HepG2 (cell line): ENCODE results near the gene MSANTD1. TPM values are rescaled to one million over a fixed set of nuclear protein-coding genes. Genes with fewer than 3 reads are reported as not detected.

Source experiments
- ATF5 ChIP-seq: sonication (generic); formaldehyde crosslinking; IDR thresholded peaks from 2 replicates; pipeline ENCODE4 v1.4.0; 2020; ENCODE audit warnings: mild to moderate bottlenecking, low read depth, missing genetic modification reagents
- ATF7-NPFF ChIP-seq: sonication (generic); formaldehyde crosslinking; IDR thresholded peaks from 2 replicates; pipeline ENCODE4 v1.8.1; 2023; ENCODE audit warnings: mild to moderate bottlenecking, low read depth, missing genetic modification reagents, moderate library complexity
- HNF1A ChIP-seq, 2 experiments: sonication (generic) in 1 of 2; formaldehyde crosslinking in 1 of 2; IDR thresholded peaks; 2 replicates each; pipeline versions ENCODE4 v1.4.0 to v1.6.1; 2016 to 2020; ENCODE audit warnings: borderline replicate concordance in 1 of 2, low read depth in 1 of 2, mild to moderate bottlenecking in 1 of 2, missing genetic modification reagents in 1 of 2
- IRX3 ChIP-seq: sonication (generic); formaldehyde crosslinking; IDR thresholded peaks from 2 replicates; pipeline ENCODE4 v1.8.1; 2023; ENCODE audit warnings: mild to moderate bottlenecking, low read depth, missing genetic modification reagents, borderline replicate concordance
- MAZ ChIP-seq, 2 experiments: sonication (generic) in 1 of 2; formaldehyde crosslinking in 1 of 2; IDR thresholded peaks; 2 replicates each; pipeline versions ENCODE4 v1.5.0 to v1.6.1; 2012 to 2020; ENCODE audit warnings: low read depth in 2 of 2, mild to moderate bottlenecking in 2 of 2, borderline replicate concordance in 1 of 2, improper control_type of control experiment in 1 of 2, low read length in 1 of 2, missing genetic modification reagents in 1 of 2, moderate library complexity in 1 of 2
- NFYB ChIP-seq: sonication (generic); formaldehyde crosslinking; IDR thresholded peaks from 2 replicates; pipeline ENCODE4 v1.4.0; 2020; ENCODE audit warnings: missing genetic modification reagents
- SOX5 ChIP-seq: IDR thresholded peaks from 2 replicates; pipeline ENCODE4 v1.6.1; 2016; ENCODE audit warnings: borderline replicate concordance
- THRA ChIP-seq: sonication (generic); formaldehyde crosslinking; IDR thresholded peaks from 2 replicates; pipeline ENCODE4 v1.4.0; 2020; ENCODE audit warnings: missing genetic modification reagents, borderline replicate concordance
- U2AF2 ChIP-seq: fragments of 200-400 bp; formaldehyde crosslinking; IDR thresholded peaks from 2 replicates; pipeline ENCODE4 v1.6.1; 2017; ENCODE audit warnings: low read depth, mild to moderate bottlenecking, low read length
- ZBTB7B ChIP-seq: sonication (generic); formaldehyde crosslinking; IDR thresholded peaks from 2 replicates; pipeline ENCODE4 v1.4.0; 2020; ENCODE audit warnings: missing genetic modification reagents
- ZGPAT ChIP-seq: IDR thresholded peaks from 2 replicates; pipeline ENCODE4 v1.6.1; 2016; ENCODE audit warnings: mild to moderate bottlenecking
- ZMAT3 ChIP-seq: sonication (generic); formaldehyde crosslinking; conservative IDR thresholded peaks from 2 replicates; pipeline ENCODE4 v1.7.0; 2021; ENCODE audit warnings: missing genetic modification reagents
- ZNF34 ChIP-seq: sonication (generic); formaldehyde crosslinking; IDR thresholded peaks from 2 replicates; pipeline ENCODE4 v1.4.0; 2020; ENCODE audit warnings: mild to moderate bottlenecking, missing genetic modification reagents, borderline replicate concordance
- ZNF503 ChIP-seq: sonication (generic); formaldehyde crosslinking; IDR thresholded peaks from 2 replicates; pipeline ENCODE4 v1.4.0; 2020; ENCODE audit warnings: missing genetic modification reagents
- ZNF543 ChIP-seq: sonication (generic); formaldehyde crosslinking; IDR thresholded peaks from 2 replicates; pipeline ENCODE4 v1.4.0; 2020; ENCODE audit warnings: mild to moderate bottlenecking, missing genetic modification reagents
- ZNF761 ChIP-seq: sonication (generic); formaldehyde crosslinking; conservative IDR thresholded peaks from 2 replicates; pipeline ENCODE4 v1.4.0; 2020; ENCODE audit warnings: mild to moderate bottlenecking, missing genetic modification reagents
- ZNF777 ChIP-seq: sonication (generic); formaldehyde crosslinking; IDR thresholded peaks from 2 replicates; pipeline ENCODE4 v1.4.0; 2020; ENCODE audit warnings: missing genetic modification reagents
- polyA plus RNA-seq, 8 experiments: library from polyadenylated mRNA; depleted of rRNA in 3 of 8; stranded (reverse) in 7 of 8; unstranded in 1 of 8; fragments of >200 nt; fragmentation: Illumina TruSeq in 4 of 8; extraction: Trizol in 4 of 8; gene quantifications; 2 replicates each; pipeline versions ENCODE4 v1.2.1 to v1.2.3, GENCODE V29; 2011 to 2016; ENCODE audit warnings: low read depth in 4 of 8, missing spikeins in 1 of 8, mixed read lengths in 1 of 8; ENCODE audit not compliant: insufficient read depth in 1 of 8
- total RNA-seq, 5 experiments: library from RNA; depleted of rRNA; stranded (reverse); fragments of >200 nt; fragmentation: Illumina TruSeq; extraction: Trizol; gene quantifications; 2 replicates each; pipeline ENCODE4 v1.2.3, GENCODE V29; 2016; ENCODE audit warnings: low read depth in 1 of 5

The MSANTD1 gene
- total and polyA plus RNA-seq, 2 of the 13 experiments (the other 11 are each of a cell fraction or from before 2014, with no cell fraction given), result 0.22 to 0.40 TPM

GRCh38 chr4:3285558-3286334 lies 36.8 kb downstream of the MSANTD1 start (continued):
- peak; percentile 39; the same call in 1 of the 2 replicates for TF ChIP-seq ZBTB7B (CRISPR knock-in tag)
- peak; percentile 86; the same call in 1 of the 2 replicates for TF ChIP-seq ATF5 (CRISPR knock-in tag)
- peak; percentile 77; the same call in 1 of the 2 replicates for TF ChIP-seq ATF7-NPFF (CRISPR knock-in tag)
- TF ChIP-seq ZNF543 (CRISPR knock-in tag), result peak; percentile 80; the same call in 1 of the 2 replicates
- no peak for TF ChIP-seq MAZ (IDR thresholded peaks at IDR 0.05; ENCODE audit: borderline replicate concordance, low read depth, low read length)
- peak; percentile 73; the same call in 1 of the 2 replicates for TF ChIP-seq MAZ (CRISPR knock-in tag; IDR thresholded peaks at IDR 0.05; ENCODE audit: low read depth)
- TF ChIP-seq ZNF761, result 0 out of 2 replicates have a peak, but pooled peaks have one; percentile 39
- peak; percentile 65; the same call in 1 of the 2 replicates for TF ChIP-seq ZGPAT (CRISPR knock-in tag)
- TF ChIP-seq SOX5, result peak; percentile 28; the same call in 1 of the 2 replicates
- TF ChIP-seq ZNF34 (CRISPR knock-in tag), result 0 out of 2 replicates have a peak, but pooled peaks have one; percentile 73
- no peak for TF ChIP-seq NFYB (CRISPR knock-in tag)
- TF ChIP-seq ZNF503, result peak; percentile 62; the same call in 1 of the 2 replicates
- peak; percentile 85 for TF ChIP-seq ZMAT3 (CRISPR knock-in tag)
- peak; percentile 80; the same call in 1 of the 2 replicates for TF ChIP-seq IRX3 (CRISPR knock-in tag)
- no peak for TF ChIP-seq U2AF2
- TF ChIP-seq THRA (CRISPR knock-in tag), result peak; percentile 59
- no peak for TF ChIP-seq HNF1A (IDR thresholded peaks at IDR 0.05; ENCODE audit: low read depth)
- peak; percentile 51; the same call in 1 of the 2 replicates for TF ChIP-seq HNF1A (CRISPR knock-in tag; IDR thresholded peaks at IDR 0.05; ENCODE audit: borderline replicate concordance)
- TF ChIP-seq ZNF777, result peak; percentile 41; the same call in 1 of the 2 replicates
